HG02610 (cell line): Measurements from ENCODE around the gene CPB2.

Source experiments
- ATAC-seq: cut with Tn5 transposase; IDR thresholded peaks from one replicate; pipeline ENCODE4 v1.9.1; 2021; ENCODE audit warnings: mild to moderate bottlenecking, moderate library complexity; ENCODE audit not compliant: unreplicated experiment

Gene CPB2, protein sequence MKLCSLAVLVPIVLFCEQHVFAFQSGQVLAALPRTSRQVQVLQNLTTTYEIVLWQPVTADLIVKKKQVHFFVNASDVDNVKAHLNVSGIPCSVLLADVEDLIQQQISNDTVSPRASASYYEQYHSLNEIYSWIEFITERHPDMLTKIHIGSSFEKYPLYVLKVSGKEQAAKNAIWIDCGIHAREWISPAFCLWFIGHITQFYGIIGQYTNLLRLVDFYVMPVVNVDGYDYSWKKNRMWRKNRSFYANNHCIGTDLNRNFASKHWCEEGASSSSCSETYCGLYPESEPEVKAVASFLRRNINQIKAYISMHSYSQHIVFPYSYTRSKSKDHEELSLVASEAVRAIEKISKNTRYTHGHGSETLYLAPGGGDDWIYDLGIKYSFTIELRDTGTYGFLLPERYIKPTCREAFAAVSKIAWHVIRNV

DNA sequence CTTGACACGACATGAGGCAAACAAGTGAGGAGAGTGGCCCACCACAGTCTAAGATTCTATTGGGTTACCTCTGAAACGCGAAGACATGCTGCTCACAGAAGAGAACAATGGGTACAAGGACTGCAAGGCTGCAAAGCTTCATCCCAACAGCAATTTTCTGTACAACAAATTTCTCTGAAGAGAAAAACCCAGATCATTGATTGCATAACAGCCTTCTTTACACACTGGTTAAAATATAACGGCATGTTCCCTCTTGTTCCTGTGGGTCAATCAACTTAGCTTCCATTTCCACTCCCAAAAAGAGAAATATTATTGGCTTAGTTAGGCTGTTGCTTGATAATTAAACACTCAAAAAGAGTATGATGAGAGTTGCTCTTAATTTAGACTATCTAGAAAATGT is at the start of gene CPB2:
CPB2 (minus strand) TSS at position 166 of the 400 bp plus-strand sequence; CDS start at position 142, 24 bp downstream.
- ATAC-seq, result no peak

GRCh38 chr13:46154136-46154801 is 49.4 kb upstream of the CPB2 start:
- no peak for ATAC-seq

- ATAC-seq, result no peak
Measured at GRCh38 chr13:46152627-46153328, 47.9 kb upstream of the CPB2 start.

DNA sequence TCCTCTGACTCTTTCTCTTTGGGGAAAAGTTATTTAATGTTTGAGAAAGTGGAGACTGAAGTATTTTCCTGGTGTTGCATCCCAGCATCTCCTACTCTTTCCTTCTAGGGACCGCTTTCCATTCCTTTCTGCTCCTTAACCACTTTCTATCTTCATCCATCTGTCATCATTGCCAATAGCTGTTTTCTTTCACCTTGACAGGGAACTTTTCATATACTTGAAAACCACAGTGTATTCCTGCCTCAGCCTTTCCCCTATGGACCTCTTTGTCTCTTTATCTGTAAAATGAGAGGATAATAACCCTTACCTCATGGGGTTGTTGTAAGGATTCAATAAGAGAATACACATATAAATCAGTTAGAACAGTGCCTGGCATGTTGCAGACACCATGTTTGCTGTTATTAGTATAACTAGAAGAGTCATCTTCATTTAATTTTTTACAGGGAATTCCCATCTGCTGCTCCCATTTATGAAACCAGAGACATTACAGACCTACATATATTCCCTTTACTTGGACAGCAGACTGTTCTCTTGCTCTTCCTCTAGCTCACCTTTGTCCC is 45.4 kb upstream of the CPB2 start:
- ATAC-seq, result no peak

- ATAC-seq, result peak; percentile 41
Measured at GRCh38 chr13:46149272-46150133, 44.7 kb upstream of the CPB2 start.

GRCh38 chr13:46146898-46147297 is 42.1 kb upstream of the CPB2 start:
- no peak for ATAC-seq

DNA sequence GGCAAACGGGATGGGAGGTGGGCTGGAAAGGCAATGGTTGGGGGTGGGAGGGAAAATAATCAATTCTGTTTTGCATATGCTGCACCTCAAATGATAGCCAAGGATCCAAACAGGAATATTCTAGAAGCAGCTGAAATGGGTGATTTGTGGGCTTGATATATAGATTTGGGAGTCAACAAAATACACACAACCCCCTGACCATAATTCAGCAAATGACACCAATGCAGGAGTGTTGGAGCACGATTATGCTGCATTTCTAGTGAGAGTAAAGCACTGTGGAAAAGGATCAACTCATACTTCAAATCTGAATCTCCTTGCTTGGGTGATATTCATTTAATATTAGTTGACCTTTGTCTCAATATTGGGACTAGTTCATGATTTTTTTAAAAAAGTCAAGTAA is 41.1 kb upstream of the CPB2 start:
- no peak for ATAC-seq

DNA sequence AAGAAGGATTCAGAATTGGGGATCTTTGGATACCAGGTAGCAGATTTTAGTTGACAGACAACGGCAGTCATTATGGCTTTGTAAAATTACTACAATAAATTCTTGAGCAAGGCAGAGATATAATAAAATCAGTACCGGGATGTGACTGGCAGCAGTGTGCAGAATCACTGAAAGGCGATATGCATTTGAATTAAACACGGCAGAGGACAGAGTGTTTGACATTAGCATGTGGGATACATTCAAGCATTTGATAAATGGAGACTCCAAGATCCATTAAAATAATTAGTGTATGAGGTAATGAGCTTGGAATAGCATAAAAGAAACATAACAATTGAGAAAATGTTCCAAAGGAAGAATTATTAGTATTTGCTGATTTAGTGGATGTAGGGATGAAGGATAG is 40.3 kb upstream of the CPB2 start:
- no peak for ATAC-seq

DNA sequence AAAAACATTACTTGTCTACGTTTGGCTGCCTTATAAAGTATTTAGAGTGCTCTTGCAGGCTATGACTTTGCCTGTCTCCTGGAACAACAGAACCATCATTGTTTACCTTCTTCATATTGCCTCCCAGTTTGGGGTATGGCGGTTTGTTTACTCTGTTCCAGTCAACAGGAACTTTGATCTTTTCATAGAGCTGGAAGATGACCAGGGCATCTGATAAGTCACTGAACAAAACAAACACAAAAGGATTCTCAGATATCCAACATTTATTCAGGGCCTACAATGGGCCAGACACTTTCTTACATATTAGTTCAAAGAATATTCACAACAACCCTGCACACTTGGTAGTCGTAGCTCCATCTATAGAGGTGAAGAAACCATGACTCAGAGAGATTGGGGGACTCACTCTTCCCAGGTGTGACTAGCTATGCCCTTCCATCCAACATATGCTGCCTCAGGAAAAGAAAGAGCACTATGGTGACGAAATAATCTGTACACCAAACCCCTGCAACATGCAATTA is 38.4 kb upstream of the CPB2 start:
- no peak for ATAC-seq

GRCh38 chr13:46142776-46143175 is 37.9 kb upstream of the CPB2 start:
- no peak for ATAC-seq

GRCh38 chr13:46140044-46140443 is 35.2 kb upstream of the CPB2 start:
- no peak for ATAC-seq

GRCh38 chr13:46137627-46138317 is 32.9 kb upstream of the CPB2 start:
- no peak for ATAC-seq

DNA sequence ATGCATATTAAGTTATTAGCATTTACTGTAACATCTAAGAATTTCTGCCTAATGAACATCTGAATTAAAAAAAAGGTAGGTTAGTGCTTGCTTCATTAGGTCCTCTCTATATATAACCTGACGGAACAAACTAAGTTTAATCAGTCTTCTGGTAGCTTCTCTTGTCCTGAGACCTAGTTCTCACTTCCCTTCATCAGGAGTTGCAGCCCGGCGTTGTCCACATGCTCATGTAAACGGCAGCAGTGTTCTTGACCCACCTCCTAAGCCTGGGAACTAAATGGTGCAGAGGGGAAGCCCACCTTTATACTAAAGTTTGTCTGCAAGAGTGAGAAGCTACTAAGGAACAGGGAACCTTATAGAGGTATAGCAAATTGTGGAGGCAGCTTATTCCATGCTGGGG is 31.9 kb upstream of the CPB2 start:
- ATAC-seq, result no peak

GRCh38 chr13:46134961-46135522 is 30.2 kb upstream of the CPB2 start:
- ATAC-seq, result peak; percentile 47

DNA sequence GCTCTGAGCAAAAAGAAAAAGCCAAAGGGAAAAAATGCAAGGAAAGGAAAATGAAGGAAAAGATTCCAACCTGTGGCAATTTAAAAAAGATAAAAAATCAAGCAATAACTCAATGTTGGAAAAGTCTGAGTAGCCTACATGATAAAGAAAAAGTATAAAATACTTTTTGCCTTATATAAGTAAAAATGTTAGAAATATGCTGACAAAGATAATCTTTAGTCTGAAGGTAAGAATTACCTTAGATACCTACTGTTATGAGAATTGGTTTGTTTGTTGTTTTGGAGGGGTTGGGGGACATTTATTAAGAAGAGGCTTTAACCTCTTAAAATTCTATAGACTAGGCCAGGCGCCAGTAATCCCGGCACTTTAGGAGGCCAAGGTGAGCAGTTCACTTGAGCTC is 29.7 kb upstream of the CPB2 start:
- no peak for ATAC-seq

DNA sequence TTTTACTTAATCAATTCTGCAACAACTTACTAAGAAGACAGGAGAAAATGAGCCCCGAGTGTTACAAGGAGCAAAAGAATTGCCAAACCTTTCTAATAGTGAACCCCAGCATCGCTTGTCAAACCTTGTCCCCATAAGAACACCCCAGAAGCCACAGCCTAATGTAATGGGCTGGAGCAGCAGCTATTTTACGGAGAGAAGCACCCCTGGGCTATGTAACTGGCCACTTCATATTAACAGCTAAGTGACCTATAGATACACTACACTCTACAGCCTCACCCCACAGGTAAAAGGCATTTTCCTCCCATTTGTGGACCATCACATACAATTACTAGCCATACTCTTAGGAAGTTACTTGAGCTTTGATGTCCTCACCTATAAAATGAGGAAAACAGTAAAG is 27.3 kb upstream of the CPB2 start:
- no peak for ATAC-seq

- ATAC-seq, result no peak
Measured at GRCh38 chr13:46131705-46132104, 26.9 kb upstream of the CPB2 start.

- no peak for ATAC-seq
Measured at GRCh38 chr13:46129955-46130618, 25.3 kb upstream of the CPB2 start.

DNA sequence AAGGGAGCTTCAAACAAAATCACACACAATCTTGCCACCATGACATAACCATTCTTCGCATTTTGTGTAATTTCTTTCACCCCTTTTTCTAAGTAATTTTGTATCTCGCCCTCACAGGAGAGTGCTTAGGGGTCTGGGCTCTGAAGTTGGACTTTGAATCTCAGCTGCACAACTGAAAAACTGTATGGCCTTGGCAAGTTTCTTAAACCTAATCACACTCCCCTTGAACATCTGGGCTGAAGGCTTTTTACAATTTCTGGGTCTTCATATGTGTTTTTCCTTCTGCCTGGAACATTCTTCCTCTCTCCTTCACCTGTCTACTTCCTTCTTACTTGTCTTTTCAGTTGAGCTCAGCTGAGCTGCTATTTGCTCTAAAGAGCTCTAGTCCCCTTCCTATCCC is 24.3 kb upstream of the CPB2 start:
- ATAC-seq, result no peak
